Hepatic stellate cell (primary cell): Measurements from ENCODE around the gene LTBP3.
"Not testable (repeated sequence)": the region's sequence is repeated elsewhere in the genome, so short reads cannot be mapped to it uniquely, and the experiment has no call there.

Experiments used
- DNase-seq: peaks from one replicate; pipeline ENCODE4 v3.0.0; 2011; ENCODE audit warnings: low spot score

LTBP3 gene

GRCh38 chr11:65536412-65537295, 21.5 kb downstream of the LTBP3 start:
- DNase-seq, result no peak

DNA sequence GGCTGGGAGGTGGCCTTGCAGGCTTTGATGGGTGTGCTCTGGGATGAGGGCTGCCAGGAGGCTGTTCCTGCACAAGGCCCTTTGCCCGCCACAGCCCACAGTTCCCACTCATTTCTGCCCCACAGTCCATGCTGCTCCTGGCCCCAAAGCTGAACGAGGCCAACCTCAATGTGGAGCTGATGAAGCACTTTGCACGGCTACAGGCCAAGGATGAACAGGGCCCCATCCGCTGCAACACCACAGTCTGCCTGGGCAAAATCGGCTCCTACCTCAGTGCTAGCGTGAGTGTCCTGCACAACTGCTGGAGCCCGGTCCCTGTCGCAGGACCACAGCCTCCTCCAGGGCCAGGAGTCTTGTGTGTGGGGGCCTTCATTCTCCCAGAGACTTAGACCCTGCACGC, 23.1 kb downstream of the LTBP3 start:
- DNase-seq, result no peak

- no peak for DNase-seq
Measured at GRCh38 chr11:65532388-65533064, 25.6 kb downstream of the LTBP3 start.

- DNase-seq, result no peak
Measured at GRCh38 chr11:65530157-65530496, 28.0 kb downstream of the LTBP3 start.

DNA sequence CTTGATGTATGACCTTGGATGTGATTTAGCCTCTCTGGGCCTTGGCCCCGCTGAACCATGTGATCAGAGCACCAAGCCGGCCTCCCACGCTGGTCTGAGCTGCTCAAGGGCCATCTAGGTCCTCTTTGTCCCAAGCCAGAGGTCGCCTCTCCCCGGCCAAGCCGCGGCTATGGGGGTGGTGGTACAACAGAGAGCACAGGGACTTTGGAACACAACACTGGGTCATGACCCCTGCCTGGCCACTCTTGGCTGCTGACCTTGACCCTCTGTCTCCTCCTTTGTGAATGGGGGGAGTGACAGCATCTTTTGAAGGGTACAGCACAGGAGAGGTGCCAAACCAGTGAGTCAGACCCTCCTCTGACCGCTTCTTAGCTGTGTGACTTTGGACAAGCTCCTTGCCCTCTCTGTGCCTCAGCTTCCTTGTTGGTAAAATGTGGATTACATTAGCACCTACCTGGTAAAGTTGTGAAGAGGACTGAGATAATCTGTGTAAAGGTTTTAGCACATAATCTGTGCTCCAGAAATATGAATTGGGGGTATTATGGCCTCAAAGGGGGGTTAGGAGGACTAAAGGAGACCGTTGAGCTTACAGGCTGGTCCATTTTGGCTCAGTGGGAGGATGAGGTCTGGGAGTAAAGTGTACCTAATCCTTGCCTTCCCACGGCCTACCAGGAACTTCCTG, 28.5 kb downstream of the LTBP3 start:
- DNase-seq, result no peak

DNA sequence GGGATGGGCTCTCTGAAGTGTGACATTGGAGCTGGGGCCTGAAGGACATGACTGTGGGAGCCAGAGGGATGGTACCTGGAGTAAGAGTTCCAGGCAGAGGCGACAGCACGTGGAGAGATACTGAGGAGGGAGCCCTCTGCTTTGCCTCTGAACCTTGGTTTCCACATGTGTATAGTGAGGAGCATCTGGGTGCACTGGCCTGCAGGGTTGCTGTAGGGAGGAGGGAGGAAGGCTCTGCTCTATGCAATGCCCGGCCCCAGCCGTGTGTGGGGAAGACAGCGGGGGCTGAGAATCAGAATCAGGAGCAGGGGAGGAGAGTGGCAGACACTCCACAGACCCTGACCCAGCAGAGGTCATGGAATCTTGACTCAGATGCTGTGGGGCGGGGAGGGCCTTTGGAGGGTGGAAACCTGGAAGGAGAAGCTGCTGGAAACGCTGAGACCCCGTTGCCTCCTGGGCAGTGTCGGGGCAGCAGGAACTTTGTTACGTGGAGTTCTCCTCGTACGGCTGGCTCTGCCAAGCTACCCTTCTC, 29.3 kb downstream of the LTBP3 start:
- DNase-seq, result no peak

- DNase-seq, result no peak
Measured at GRCh38 chr11:65526744-65527143, 31.4 kb downstream of the LTBP3 start.

DNA sequence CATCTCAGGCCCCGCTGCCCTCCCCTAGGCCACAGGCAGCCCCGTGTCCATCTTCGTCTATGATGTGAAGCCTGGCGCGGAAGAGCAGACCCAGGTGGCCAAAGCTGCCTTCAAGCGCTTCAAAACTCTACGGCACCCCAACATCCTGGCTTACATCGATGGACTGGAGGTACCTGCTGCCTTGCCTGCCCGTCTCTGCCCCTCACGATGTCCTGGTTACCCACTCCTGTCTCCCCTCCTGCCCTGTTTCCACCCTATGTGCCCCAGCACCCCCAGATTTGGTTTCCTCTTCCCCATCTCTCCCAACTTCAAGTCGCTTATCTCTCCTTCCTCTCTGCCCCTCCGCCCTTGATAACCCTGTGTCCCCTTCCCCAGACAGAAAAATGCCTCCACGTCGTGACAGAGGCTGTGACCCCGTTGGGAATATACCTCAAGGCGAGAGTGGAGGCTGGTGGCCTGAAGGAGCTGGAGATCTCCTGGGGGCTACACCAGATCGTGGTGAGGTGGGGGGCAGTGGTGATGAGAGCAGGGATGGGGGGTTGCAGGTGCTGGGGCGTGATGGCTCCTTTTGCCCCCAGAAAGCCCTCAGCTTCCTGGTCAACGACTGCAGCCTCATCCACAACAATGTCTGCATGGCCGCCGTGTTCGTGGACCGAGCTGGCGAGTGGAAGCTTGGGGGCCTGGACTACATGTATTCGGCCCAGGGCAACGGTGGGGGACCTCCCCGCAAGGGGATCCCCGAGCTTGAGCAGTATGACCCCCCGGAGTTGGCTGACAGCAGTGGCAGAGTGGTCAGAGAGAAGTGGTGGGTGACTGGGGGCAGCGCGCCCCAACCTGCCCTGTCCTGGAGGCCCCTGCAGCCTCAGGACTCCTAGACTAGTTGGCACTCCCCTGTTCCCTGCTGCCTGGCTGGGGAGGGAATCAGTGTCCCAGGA, 32.3 kb downstream of the LTBP3 start:
- DNase-seq, result no peak

DNA sequence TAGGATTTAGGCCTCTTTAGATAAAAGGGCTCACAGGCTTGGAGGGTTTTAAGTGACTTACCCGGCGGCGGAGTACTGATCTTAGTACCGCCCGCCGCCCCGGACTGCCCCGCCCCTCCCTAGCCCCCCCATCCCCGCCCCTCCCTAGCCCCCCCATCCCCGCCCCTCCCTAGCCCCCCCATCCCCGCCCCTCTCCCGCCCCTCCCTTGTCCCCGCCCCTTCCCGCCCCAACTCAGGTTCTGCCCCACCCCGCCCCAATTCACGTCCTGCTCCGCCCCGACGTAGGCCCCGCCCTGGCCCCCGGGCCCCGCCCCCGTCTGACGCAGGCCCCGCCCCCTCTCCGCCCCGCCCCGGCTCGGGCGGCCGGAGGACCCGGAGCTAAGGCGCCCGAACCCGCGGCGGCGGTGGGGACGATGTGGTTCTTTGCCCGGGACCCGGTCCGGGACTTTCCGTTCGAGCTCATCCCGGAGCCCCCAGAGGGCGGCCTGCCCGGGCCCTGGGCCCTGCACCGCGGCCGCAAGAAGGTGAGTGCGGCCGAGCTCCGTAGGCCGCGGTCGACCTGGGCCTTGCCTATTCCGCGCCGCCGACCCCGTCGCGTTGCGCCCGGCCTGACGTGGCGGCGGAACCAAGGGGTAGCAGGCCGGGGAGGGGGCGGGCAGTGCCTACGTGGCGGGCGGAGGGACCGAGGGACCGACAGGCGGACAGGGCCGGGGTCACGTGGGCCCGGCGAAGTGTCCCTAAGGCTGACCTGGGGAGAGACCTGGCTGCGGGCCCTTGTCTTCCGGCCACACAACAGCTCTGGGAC, 33.2 kb downstream of the LTBP3 start, which contains the start of gene SCYL1:
SCYL1 (plus strand) TSS at position 343 of the 805 bp plus-strand sequence; CDS start at position 414, 71 bp downstream.
- DNase-seq, result peak; percentile 82

GRCh38 chr11:65524014-65524740, 34.0 kb downstream of the LTBP3 start:
- no peak for DNase-seq

DNA sequence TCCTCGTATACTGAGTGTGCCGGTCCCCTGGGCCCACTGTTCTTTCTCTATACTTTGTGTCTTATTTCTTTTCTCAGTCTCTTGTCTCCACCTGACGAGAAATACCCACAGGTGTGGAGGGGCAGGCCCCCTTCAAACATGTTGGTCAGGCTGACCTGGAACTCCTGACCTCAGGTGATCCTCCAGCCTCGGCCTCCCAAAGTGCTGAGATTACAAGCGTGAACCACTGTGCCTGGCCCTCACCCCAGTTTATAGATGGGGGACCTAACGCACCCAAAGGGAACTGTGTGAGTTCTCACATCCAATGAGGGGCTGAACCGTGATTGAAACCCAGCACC, 34.6 kb downstream of the LTBP3 start:
- DNase-seq, result not testable (repeated sequence)

- not testable (repeated sequence) for DNase-seq
Measured at GRCh38 chr11:65522718-65523630, 35.2 kb downstream of the LTBP3 start.

- DNase-seq, result not testable (repeated sequence)
Measured at GRCh38 chr11:65521777-65522521, 36.2 kb downstream of the LTBP3 start.

DNA sequence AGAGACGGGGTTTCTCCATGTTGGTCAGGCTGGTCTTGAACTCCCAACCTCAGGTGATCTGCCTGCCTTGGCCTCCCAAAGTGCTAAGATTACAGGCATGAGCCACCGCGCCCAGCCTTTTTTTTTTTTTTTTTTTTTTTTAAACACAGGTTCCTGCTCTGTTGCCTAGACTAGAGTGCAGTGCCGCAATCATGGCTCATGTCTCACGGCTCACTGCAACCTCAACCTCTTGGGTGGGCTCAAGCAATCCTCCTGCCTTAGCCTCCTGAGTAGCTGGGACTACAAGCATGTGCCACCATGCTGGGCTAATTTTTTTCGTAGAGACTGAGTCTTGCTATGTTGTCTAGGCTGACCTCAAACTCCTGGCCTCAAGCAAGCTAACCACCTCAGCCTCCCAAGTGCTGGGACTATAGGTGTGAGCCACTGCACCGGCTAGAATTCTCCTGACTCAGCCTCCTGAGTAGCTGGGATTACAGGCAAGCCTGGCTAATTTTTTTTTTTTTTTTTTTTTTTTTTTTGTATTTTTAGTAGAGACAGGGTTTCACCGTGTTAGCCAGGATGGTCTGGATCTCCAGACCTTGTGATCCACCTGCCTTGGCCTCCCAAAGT, 39.1 kb downstream of the LTBP3 start:
- DNase-seq, result not testable (repeated sequence)

DNA sequence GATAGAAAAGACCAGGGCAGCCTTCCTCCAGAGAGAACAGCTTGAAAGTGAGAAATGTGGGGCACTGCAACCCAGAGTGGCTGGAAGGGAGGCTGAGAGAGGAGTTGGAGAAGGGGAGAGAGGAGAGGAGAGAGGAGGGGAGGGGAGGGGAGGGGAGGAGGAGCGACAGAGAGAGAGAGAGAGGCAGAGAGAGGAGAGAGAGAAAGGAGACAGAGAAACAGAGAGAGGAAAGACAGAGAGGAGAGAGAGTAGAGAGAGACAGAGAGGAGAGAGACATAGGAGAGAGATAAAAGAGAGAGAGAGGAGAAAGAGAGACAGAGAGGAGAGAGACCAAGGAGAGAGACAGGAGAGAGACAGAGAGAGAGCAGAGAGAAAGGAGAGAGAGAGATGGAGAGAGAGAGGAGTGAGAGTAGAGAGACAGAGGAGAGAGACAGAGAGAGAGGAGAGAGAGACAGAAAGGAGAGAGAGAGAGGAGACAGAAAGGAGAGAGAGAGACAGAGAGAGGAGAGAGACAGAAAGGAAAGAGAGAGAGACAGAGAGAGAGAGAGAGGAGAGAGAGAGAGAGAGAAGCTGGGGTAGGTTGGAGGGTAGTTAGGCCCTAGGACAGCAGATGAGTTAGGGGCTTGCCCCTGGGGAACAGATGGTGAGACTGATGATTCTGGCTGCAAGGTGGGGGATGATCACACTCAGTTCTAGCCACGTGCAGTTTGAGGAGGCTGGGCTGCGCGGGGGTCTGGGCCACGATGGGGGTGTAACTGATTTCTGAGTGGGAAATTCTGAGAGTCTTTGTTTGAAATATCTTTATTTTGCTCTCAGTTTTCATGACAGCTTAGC, 41.8 kb downstream of the LTBP3 start:
- DNase-seq, result no peak

DNA sequence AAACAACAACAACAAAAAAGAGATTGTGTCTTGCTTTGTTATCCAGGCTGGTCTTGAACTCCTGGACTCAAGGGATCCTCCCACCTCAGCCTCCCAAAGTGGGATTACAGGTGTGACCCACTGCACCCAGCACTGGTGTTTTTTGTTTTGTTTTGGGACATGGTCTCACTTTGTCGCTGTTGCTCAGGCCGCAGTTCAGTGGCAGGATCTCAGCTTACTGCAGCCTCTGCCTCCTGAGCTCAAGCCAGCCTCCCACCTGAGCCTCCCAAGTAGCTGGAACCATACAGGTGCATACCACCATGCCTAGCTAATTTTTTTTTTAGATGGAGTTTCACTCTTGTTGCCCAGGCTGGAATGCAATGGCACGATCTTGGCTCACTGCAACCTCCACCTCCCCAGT, 45.8 kb downstream of the LTBP3 start:
- not testable (repeated sequence) for DNase-seq
